ENCODE measurements around the gene SDK1.

Gene SDK1

GRCh38 chr7:3304131-3304530 lies 3.1 kb downstream of the SDK1 start:
- peaks cover 36% of the 10 kb centered on the region for H3K27me3 ChIP-seq
- H3K4me1 ChIP-seq, result no peaks in the 10 kb centered on the region
- no peak overlapping the region for H3K4me3 ChIP-seq (ENCODE audit: low read depth, low read length)
- H3K36me3 ChIP-seq, result no peaks in the 10 kb centered on the region
- no peaks in the 10 kb centered on the region for H3K9me3 ChIP-seq
- TF ChIP-seq CTCF (IDR thresholded peaks at IDR 0.05; ENCODE audit: low read depth, low read length), result no peak
- DNase-seq, result no peak

GRCh38 chr7:3307435-3307834 lies 6.4 kb downstream of the SDK1 start:
- Histone ChIP-seq H3K27me3 (peaks cover 19% of the 10 kb centered on the region), H3K4me1 (no peaks in the 10 kb centered on the region), H3K9me3 (no peaks in the 10 kb centered on the region), H3K4me3 (ENCODE audit: low read depth, low read length) (no peak overlapping the region), H3K36me3 (no peaks in the 10 kb centered on the region)
- no peak for TF ChIP-seq CTCF (IDR thresholded peaks at IDR 0.05; ENCODE audit: low read depth, low read length)
- no peak for DNase-seq

GRCh38 chr7:3309140-3309539 lies 8.1 kb downstream of the SDK1 start:
- H3K4me3 ChIP-seq (ENCODE audit: low read depth, low read length), result no peak overlapping the region
- no peaks in the 10 kb centered on the region for H3K4me1 ChIP-seq
- H3K36me3 ChIP-seq, result no peaks in the 10 kb centered on the region
- no peak for TF ChIP-seq CTCF (IDR thresholded peaks at IDR 0.05; ENCODE audit: low read depth, low read length)
- H3K9me3 ChIP-seq, result no peaks in the 10 kb centered on the region
- H3K27me3 ChIP-seq, result peaks cover 6% of the 10 kb centered on the region; the same call in 1 of the 2 replicates
- no peak for DNase-seq

GRCh38 chr7:3309956-3310355 lies 8.9 kb downstream of the SDK1 start:
- no peaks in the 10 kb centered on the region; the same call in 1 of the 2 replicates for H3K27me3 ChIP-seq
- no peak for TF ChIP-seq CTCF (IDR thresholded peaks at IDR 0.05; ENCODE audit: low read depth, low read length)
- no peaks in the 10 kb centered on the region for H3K4me1 ChIP-seq
- no peak for DNase-seq
- no peak overlapping the region for H3K4me3 ChIP-seq (ENCODE audit: low read depth, low read length)
- H3K9me3 ChIP-seq, result no peaks in the 10 kb centered on the region
- no peaks in the 10 kb centered on the region for H3K36me3 ChIP-seq

- TF ChIP-seq CTCF (IDR thresholded peaks at IDR 0.05; ENCODE audit: low read depth, low read length), result no peak
- Histone ChIP-seq H3K27me3 (no peaks in the 10 kb centered on the region), H3K4me3 (ENCODE audit: low read depth, low read length) (no peak overlapping the region), H3K4me1 (no peaks in the 10 kb centered on the region), H3K36me3 (no peaks in the 10 kb centered on the region), H3K9me3 (no peaks in the 10 kb centered on the region)
- DNase-seq, result no peak
Observed at GRCh38 chr7:3310884-3311283, 9.8 kb downstream of the SDK1 start.

- no peaks in the 10 kb centered on the region for H3K27me3 ChIP-seq
- DNase-seq, result no peak
- no peak overlapping the region for H3K4me3 ChIP-seq (ENCODE audit: low read depth, low read length)
- no peaks in the 10 kb centered on the region for H3K36me3 ChIP-seq
- H3K4me1 ChIP-seq, result no peaks in the 10 kb centered on the region
- TF ChIP-seq CTCF (IDR thresholded peaks at IDR 0.05; ENCODE audit: low read depth, low read length), result no peak
- no peaks in the 10 kb centered on the region for H3K9me3 ChIP-seq
Observed at GRCh38 chr7:3312583-3312982, 11.5 kb downstream of the SDK1 start.
